ENCODE results near the gene SPRED3.

Gene SPRED3

DNA sequence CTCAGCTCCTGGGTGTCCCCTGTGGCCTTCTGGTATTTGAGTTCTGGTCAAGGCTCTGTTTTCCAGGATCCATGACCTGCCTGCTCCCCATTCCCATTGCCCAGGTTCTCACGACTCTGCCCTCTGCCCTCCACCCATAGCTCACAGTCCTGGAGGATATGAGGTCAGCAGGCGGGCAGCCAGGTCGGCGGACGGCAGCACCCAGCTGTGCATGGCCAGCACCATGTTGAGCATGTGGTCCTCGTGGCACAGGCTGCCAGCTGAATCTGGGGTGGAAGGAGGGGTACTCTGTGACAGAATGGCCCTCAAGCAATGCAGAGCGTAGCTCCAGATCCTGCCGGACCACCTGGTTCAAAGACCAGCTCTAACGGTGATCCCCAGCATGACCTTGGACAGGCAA, 32.4 kb downstream of the SPRED3 start:
- no peak for DNase-seq (ENCODE audit: low spot score)

DNA sequence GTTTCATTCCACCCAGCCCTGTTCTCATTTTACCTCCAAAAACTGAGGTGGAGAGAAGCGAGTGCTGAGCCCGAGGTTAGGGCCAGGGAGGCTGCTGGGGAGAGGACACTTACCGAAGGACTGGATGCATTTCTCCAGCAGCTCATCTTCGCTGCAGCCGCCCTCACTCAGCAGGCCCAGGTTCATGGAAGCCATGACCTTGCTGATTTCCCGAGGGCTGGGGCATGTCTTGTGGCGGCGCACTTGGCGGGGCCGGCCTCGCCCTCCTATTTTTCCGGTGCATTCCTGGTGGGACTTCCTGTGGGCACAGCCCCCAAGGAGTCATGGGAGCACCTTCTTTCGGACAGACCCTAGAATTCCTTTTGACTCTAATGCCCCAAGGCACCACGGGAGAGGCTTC, 33.4 kb downstream of the SPRED3 start:
- DNase-seq (ENCODE audit: low spot score): no peak

DNA sequence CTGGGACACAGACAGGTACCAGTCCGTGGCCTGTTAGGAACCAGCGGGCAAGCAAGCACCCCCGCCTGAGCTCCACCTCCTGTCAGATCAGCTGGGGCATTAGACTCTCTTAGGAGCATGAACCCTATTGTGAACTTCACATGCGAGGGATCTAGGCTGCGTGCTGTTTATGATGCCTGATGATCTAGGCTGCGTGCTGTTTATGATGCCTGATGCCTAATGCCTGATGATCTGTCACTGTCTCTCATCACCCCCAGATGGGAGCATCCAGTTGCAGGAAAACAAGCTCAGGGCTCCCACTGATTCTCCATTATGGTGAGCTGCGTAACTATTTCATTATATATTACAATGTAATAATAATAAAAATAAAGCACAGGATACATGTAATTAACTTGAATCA, 33.9 kb downstream of the SPRED3 start:
- DNase-seq (ENCODE audit: low spot score): no peak

DNA sequence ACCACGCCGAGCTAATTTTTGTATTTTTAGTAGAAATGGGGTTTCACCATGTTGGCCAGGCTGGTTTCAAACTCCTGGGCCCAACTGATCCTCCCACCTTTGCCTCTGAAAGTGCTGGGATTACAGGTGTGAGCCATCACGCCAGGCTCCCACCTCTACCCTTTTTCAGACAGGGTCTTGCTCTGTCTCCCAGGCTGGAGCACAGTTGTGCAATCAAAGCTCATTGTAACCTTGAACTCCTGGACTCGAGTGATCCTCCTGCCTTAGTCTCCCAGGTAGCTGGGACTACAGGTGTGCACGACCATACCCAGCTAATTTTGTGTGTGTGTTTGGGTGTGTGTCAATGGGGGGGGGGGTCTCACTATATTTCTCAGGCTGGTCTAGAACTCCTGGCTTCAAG, 35.8 kb downstream of the SPRED3 start:
- DNase-seq (ENCODE audit: low spot score): no peak

DNA sequence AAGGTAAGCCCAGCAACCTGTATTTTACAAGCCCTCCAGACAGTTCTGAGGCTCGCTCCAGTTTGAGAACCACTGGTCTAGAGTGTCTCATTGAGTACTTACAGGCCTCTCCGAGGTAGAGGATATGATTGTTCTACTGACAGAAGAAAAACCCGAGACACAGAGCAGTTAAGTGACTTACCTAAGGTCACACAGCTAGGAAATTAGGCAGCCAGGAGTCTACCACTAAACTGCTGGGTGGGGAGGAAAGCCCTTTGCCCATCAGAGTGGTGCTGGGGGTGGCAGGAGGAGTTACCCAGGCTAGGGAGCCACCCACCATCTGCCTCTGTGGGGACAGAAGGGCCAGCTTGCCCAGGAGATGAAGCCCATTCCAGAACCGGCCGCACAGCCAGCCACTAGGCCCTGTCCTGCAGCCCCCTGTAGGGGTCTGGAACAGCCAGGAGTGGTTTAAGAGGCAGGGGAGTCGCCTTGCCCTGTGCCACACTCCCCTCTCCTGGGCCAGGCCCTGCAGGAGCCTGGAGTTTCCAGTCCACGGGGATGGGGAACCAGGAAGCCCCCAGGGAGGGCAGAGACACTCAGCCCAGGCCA, 36.8 kb downstream of the SPRED3 start:
- DNase-seq (ENCODE audit: low spot score): no peak

DNA sequence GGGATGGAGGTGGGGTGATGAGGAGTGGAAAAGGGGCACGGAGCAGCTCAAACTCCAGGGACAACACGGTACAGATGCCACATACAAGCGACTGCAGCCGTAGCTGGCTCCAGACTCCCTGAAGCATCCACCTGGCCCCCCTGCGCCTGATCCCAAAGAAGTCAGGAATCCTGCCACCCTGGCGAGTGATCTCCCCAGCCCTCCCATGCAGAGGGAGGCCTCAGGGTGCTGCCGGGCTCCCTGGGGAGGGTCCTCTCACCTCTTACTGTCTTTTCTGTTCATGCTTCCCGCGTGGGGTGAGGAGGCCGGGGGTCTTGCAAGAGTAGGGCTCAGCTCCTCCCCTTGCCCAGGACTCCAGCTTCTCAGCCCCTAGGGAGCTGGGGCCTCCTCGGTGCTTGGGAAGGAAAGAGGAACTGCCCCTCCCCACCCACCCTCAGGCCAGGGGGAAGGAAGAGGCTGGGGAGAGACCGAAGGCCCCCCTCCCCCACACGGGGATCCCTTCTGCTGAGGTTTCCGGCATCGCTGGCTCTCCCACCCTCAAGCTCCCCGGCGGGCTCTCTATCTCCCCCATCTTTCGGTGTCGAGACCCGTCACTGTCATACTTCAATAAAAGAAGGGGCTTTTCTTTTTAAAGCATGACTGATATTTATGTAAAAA, 37.4 kb downstream of the SPRED3 start, which contains the start of gene RASGRP4:
Gene RASGRP4, minus strand, starts transcription at position 410 of the 657 bp plus-strand sequence. Its CDS starts 128 bp downstream, at position 282.
- peak; percentile 17 for DNase-seq (ENCODE audit: low spot score)

DNA sequence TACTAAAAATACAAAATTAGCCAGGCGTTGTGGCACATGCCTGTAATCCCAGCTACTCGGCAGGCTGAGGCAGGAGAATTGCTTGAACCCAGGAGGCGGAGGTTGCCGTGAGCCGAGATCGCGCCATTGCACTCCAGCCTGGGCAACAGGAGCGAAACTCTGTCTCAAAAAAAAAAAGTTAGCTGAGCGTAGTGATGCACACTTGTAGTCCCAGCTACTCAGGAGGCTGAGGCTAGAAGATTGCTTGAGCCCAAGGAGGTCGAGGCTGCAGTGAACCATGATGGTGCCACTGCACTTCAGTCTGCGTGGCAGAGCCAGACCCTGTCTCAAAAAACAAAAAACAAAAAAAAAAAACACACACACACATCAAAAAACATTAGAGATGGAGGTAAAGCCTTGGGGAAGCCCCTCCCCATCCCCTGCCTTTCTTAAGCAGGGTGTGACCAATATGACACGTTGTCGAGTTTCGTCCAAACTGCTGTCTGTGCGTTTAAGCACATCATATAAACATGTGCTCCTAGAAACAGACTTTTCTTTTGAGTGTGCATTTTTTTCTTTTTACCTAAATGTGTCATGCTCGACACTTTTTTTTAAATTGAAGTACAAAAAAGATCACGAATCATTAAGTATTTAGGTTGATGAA, 38.7 kb downstream of the SPRED3 start:
- DNase-seq (ENCODE audit: low spot score): peak; percentile 40

DNA sequence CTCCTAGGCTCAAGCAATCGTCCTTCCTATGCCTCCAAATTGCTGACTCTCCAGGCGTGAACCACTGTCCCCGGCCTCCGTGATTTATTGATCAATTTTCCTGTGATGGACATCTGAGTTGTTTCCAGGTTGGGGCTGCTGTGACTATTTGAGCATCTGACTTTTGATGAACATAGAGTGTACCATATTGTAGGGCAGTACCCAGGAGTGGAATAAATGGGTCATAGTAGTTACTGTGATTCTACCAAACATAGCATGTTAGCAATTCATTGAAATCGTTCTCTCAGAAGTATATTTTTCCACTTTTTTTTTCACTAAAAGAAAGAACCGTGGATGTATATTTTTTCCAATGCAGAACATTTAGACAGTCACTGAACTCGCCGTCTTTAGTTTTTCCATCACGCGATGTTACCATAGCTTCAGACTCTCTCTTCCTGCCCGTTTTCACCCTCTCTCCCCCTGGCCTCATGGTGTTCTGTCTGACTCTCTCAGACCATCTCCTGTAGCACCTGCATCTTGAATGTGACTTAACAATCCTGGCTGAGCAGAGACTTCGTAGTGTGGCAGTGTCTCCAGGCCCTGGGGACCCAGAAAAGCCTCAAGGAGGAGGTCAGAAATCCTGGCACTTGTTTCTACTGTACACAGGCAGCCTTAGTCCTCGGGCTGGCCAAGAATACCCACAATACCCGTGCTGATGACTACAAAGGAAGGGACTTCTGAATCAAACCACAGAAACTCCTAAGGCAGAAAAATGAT, 40.7 kb downstream of the SPRED3 start:
- no peak for DNase-seq (ENCODE audit: low spot score)

DNA sequence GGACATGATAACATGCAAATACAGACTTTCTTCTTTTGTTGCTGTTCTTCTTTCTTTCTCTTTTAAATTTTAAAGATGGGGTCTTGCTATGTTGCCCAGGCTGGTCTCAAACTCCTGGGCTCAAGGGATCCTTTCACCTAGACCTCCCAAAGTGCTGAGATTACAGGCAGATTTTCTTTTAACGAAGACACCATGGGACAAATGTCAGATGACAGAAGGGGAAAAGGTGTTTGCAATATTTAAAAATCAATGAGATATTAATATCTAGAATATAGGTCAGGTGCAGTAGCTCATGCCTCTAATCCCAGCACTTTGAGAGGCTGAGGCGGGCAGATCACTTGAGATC, 41.3 kb downstream of the SPRED3 start:
- DNase-seq (ENCODE audit: low spot score): no peak

DNA sequence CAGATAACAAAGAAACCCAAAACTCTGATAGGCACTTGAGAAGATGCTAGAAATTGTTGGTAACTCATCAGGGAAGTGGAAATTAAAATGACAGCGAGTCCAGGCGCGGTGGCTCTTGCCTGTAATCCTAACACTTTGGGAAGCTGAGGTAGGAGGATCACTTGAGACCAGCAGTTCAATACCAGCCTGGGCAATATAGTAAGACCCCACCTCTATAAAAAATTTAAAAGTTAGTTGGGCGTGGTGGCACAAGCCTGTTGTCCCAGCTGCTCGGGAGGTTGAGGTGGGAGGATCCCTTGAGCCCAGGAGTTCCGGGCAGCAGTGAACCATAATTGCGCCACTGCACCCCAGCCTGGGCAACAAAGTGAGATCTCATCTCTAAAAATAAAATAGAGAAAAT, 42.4 kb downstream of the SPRED3 start:
- DNase-seq (ENCODE audit: low spot score): no peak

DNA sequence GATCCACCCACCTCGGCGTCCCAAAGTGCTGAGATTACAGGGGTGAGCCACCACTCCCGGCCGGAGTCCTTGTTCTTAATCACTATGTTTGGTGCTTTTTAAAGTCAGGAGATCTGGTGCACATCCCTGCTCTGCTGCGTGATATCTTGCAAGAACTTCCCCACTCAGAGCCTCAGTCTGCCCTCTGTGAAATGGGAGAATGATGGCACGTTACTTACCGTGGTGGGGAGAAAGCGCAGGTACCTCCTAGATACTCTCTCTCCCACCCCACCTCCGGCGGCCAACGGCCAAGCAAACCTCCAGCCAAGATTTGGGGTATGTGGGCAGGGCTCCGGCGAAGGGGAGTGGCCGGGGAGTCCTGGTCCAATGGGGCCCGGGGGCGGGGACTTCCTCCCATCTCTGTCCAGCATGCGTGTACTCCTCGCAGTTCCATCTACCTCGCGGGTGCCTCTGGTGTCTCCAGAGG, 44.8 kb downstream of the SPRED3 start, which contains the start of gene RYR1:
Gene RYR1, plus strand, starts transcription at position 424 of the 466 bp plus-strand sequence. CDS start 139 bp downstream, outside the sequence.
- peak; percentile 38 for DNase-seq (ENCODE audit: low spot score)

DNA sequence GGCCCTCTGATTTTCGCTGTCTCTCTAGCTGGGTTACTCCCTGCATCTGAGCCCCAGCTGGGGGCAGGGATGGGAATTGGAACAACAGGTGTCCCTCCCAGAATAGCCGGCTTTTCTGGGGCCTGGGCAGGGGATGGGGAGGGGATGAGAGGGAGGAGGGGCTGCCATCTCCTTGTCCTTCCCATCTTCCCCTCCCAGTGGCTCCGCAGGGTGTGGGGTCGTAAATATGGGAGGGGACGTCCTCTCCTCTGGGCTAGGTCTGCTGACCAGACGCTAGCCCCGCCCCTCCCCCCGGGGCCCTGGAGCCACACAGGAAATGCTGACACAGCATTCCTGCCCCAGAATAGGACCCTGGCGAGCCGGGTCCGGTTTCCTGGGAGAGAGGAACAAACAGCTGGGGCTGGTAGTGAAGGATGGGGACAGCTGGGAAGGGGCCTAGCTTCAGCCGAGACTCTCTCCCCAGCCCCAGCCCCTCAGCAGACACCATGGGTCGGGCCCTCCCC, 46.1 kb downstream of the SPRED3 start:
- DNase-seq (ENCODE audit: low spot score): no peak

DNA sequence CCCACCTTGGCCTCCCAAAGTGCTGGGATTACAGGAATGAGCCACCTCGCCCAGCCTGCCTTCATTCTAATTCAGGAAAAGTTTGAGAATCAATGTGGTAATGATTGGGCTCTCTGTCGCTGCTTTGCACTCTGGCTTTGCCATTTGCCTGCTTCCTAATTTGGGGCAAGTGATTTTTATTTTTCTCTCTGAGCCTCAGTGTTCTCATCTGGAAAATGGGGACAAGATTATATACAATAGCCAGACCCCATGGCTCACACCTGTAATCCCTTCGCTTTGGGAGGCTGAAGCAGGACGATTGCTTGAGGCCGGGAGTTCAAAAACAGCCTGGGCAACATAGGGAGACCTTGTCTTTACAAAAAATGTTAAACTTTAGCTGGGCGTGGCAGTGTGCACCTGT, 48.8 kb downstream of the SPRED3 start:
- no peak for DNase-seq (ENCODE audit: low spot score)

DNA sequence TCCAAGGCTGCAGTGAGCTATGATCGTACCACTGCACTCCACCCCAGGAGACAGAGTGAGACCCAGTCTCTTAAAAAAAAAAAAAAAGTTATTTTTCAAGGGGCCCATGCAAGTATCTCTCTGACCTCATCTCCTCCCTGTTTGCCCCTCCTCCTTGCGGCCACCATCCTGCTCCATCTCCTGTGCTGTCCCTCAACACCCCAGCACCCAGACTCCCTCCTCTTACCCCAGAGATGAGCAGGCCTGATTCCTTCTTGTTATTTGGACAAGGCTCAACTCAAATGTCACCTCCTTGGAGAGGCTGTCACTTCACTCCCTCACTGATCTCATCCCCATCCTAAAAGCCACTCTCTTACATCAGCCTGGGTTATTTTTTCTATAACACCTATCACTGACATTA, 49.4 kb downstream of the SPRED3 start:
- no peak for DNase-seq (ENCODE audit: low spot score)

DNA sequence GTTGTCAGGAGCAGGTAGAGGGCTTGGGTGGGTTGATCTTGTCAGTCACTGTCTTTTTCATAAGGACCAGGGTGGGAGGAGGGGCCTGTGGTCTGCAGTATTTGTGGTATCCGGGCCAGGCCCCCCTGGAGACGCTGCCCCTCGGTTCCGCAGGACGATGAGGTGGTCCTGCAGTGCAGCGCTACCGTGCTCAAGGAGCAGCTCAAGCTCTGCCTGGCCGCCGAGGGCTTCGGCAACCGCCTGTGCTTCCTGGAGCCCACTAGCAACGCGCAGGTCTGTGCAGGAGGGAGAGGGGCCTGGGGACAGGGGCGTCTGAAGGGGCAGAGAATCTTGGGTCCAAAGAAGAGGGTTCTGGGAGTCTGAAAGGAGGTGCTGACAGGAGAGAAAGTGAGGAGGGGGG, 52.1 kb downstream of the SPRED3 start:
- no peak for DNase-seq (ENCODE audit: low spot score)

DNA sequence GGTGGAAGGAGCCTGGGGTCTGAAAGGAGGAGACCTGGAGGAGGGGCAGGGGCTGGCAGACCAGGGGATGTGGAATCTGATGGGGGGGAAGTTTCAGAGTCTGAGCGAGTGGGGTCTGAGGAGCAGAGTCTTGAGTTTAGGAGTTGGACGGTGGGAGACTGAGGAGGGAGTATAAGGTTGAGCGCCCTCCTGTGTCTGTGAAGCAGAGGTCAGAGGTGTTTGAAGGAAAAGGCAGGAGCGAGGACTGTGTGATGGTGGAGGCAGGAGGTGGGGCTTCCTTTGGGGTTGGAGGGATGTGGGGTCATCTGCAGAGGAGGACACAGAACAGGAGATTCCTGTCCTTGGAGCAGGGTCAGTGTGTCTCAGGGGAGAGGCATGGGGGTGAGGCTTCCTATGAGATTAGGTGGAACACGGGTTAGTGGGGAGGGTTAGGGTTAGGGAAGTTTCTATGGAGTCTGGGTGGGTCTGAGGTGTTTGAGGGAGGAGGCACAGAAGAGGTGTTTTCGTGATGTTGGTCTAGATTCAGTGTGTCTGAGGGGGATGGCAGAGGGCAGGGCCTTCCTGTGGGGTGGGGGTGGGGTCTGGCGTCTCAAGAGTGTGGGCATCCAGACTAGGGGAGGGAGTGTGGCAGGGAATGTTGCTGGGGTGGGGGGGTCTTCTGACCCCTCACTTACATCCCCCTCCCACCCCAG, 53.3 kb downstream of the SPRED3 start:
- DNase-seq (ENCODE audit: low spot score): no peak

DNA sequence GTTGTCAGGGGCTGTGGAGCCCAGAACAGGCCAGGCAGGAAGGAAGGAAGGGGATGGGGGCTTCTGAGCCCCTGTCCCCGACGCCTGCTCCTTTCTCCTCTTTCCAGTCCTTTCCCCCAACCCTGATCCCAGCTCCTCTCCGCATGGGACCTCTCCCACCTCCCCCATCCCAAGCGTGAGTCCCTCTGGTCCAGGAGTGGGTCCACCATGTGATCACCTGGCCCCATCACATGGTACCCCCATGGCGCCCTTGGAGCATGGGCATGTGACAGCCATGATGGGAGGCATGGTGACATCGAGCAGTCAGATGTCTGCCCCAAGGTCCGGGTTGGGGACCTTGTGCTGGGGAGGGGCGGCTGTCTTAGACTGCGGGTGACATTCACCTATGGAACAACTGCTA, 54.2 kb downstream of the SPRED3 start:
- DNase-seq (ENCODE audit: low spot score): no peak

DNA sequence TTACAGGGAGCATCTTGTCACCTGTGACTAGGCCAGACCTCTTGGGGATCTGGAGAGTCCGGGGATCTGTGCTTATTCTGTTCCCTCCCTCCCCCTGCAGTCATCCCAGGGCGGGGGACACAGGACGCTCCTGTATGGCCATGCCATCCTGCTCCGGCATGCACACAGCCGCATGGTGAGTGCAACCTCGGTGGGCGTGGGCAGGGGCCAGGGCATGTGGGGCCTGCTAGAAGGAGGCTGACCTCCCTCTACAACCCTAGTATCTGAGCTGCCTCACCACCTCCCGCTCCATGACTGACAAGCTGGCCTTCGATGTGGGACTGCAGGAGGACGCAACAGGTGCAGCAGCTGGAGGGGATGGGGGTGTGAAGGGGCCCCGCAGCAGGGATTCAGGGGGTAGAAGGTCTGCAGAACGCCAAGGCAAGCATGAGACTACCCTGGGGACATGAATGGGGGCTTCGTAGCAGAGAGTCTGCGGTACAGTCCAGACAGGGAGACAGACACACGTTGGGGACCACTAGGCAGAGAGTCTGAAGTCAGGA, 55.0 kb downstream of the SPRED3 start:
- DNase-seq (ENCODE audit: low spot score): no peak

DNA sequence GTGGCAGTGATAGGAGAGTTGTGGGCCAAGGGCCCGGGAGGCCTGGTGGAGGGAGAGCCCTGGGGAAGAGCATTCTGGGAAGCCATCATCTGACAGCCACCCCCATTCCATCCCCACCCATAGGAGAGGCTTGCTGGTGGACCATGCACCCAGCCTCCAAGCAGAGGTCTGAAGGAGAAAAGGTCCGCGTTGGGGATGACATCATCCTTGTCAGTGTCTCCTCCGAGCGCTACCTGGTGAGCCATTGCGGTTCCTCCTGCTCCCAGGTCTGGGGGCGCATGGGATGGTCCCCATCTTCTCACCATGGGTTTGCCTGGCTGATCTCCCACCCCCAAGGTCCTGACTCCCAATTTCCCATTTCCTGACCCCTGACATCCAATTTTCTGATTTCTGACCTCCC, 55.5 kb downstream of the SPRED3 start:
- DNase-seq (ENCODE audit: low spot score): no peak

DNA sequence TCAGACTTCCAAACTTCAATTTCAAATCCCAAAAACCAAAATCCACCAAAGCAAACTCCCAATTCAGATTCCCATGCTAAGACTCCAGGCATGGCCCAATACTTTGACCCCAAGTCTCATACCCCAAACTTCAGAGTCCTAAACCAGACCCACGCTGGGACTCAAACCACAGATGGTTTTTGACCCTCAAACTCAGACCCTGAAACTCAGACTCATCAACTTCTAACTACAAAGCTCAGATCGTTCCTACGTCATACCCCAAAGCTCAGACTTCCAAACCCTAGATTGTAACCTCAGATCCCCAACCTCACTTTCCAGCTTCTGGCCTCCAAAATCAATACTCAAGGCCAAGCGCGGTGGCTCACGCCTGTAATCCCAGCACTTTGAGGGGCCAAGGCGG, 56.9 kb downstream of the SPRED3 start:
- no peak for DNase-seq (ENCODE audit: low spot score)

DNA sequence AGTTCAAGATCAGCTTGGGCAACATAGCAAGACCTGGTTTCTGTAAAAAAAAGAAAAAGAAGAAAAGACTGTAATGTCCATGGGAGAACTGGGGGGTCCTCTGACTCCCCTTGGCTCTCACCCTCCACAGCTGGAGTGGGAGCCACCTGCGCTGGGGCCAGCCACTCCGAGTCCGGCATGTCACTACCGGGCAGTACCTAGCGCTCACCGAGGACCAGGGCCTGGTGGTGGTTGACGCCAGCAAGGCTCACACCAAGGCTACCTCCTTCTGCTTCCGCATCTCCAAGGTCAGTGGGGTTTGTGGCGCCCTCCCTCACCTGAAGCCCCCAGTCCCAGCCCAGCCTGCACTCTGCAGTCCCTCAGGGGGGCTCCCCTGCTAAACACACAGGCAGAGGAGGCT, 59.7 kb downstream of the SPRED3 start:
- DNase-seq (ENCODE audit: low spot score): no peak

Data from CD4-positive, alpha-beta T cell treated with Interleukin-2 at 100 ng/mL for 4 hours (primary cell).